ENCODE data around the gene PIK3C2B. TPM values are rescaled to one million over a fixed set of nuclear protein-coding genes. Genes with fewer than 3 reads are reported as not detected.
A peak's percentile ranks its signal among the peaks of the same experiment; 100 is the strongest.
"Not testable (repeated sequence)": the region's sequence is repeated elsewhere in the genome, so short reads cannot be mapped to it uniquely, and the experiment has no call there.

The PIK3C2B gene
- total and polyA plus RNA-seq, 5 donors from 2014 or later, result 0.90 to 39.5 (median 1.9) TPM

- H3K36me3 ChIP-seq (ENCODE audit: control insufficient read depth, insufficient read depth, low read length), result peaks cover 94% of the 10 kb centered on the region
- no peak overlapping the region for H3K4me3 ChIP-seq (ENCODE audit: low read depth, low read length)
- peaks cover 11% of the 10 kb centered on the region for H3K4me1 ChIP-seq (ENCODE audit: control insufficient read depth, insufficient read depth, low read length, poor library complexity, severe bottlenecking)
- H3K27me3 Mint-ChIP-seq, result no peaks in the 10 kb centered on the region
- no peak overlapping the region for H3K4me3 Mint-ChIP-seq
- H3K27ac ChIP-seq (ENCODE audit: insufficient read depth, low read length, poor library complexity, severe bottlenecking), result no peak overlapping the region
- no peaks in the 10 kb centered on the region for H3K27me3 ChIP-seq (ENCODE audit: control insufficient read depth, insufficient read depth, low read length)
- H3K9me3 ChIP-seq (ENCODE audit: control insufficient read depth in 2 of 2, low read length in 2 of 2), result peaks cover 0 to 4% of the 10 kb centered on the region in 2 experiments
- H3K27ac Mint-ChIP-seq, result peak overlapping the region in 1 of 3 donors; percentile 36
- DNase-seq (no peak), ATAC-seq (ENCODE audit: low read depth in 2 of 2) (no peak)
- peaks cover 42% of the 10 kb centered on the region for H3K36me3 Mint-ChIP-seq
- H3K4me1 Mint-ChIP-seq, result peaks cover 17 to 45% (median 22%) of the 10 kb centered on the region in 4 donors
- peaks cover 0 to 4% (median 1%) of the 10 kb centered on the region in 7 donors for H3K9me3 Mint-ChIP-seq
Measured at GRCh38 chr1:204528677-204529076, 34.1 kb upstream of the PIK3C2B start.

GRCh38 chr1:204528241-204528640 is 33.6 kb upstream of the PIK3C2B start:
- Histone ChIP-seq H3K9me3 (ENCODE audit: control insufficient read depth in 2 of 2, low read length in 2 of 2) (peaks cover 2 to 4% of the 10 kb centered on the region in 2 experiments), H3K4me1 (ENCODE audit: control insufficient read depth, insufficient read depth, low read length, poor library complexity, severe bottlenecking) (peaks cover 11% of the 10 kb centered on the region), H3K27ac (ENCODE audit: insufficient read depth, low read length, poor library complexity, severe bottlenecking) (no peak overlapping the region), H3K36me3 (ENCODE audit: control insufficient read depth, insufficient read depth, low read length) (peaks cover 93% of the 10 kb centered on the region), H3K27me3 (ENCODE audit: control insufficient read depth, insufficient read depth, low read length) (no peaks in the 10 kb centered on the region), H3K4me3 (ENCODE audit: low read depth, low read length) (no peak overlapping the region)
- H3K9me3 Mint-ChIP-seq, result peaks cover 0 to 5% (median 1%) of the 10 kb centered on the region in 7 donors
- H3K36me3 Mint-ChIP-seq, result peaks cover 43% of the 10 kb centered on the region
- no peak overlapping the region for H3K27ac Mint-ChIP-seq
- H3K27me3 Mint-ChIP-seq, result no peaks in the 10 kb centered on the region
- H3K4me1 Mint-ChIP-seq, result peaks cover 16 to 47% (median 23%) of the 10 kb centered on the region in 4 donors
- H3K4me3 Mint-ChIP-seq, result no peak overlapping the region
- ATAC-seq (ENCODE audit: low read depth in 2 of 2), result no peak
- no peak for DNase-seq

GRCh38 chr1:204524986-204525385 is 30.4 kb upstream of the PIK3C2B start:
- Mint-ChIP-seq H3K4me1 (peaks cover 11 to 59% (median 33%) of the 10 kb centered on the region in 4 donors), H3K27me3 (no peaks in the 10 kb centered on the region), H3K36me3 (peaks cover 31% of the 10 kb centered on the region), H3K4me3 (peak overlapping the region in 1 of 4 donors; percentile 81), H3K27ac (peak overlapping the region in 2 of 3 donors; percentile 62 to 68), H3K9me3 (peaks cover 0 to 8% (median 4%) of the 10 kb centered on the region in 7 donors)
- Histone ChIP-seq H3K4me3 (ENCODE audit: low read depth, low read length) (peak overlapping the region; percentile 23), H3K27ac (ENCODE audit: insufficient read depth, low read length, poor library complexity, severe bottlenecking) (no peak overlapping the region), H3K4me1 (ENCODE audit: control insufficient read depth, insufficient read depth, low read length, poor library complexity, severe bottlenecking) (peaks cover 39% of the 10 kb centered on the region), H3K36me3 (ENCODE audit: control insufficient read depth, insufficient read depth, low read length) (peaks cover 61% of the 10 kb centered on the region), H3K9me3 (ENCODE audit: control insufficient read depth in 2 of 2, low read length in 2 of 2) (peaks cover 2 to 4% of the 10 kb centered on the region in 2 experiments), H3K27me3 (ENCODE audit: control insufficient read depth, insufficient read depth, low read length) (no peaks in the 10 kb centered on the region)
- no peak for ATAC-seq (ENCODE audit: low read depth in 2 of 2)
- no peak for DNase-seq

- no peaks in the 10 kb centered on the region for H3K27me3 ChIP-seq (ENCODE audit: control insufficient read depth, insufficient read depth, low read length)
- peaks cover 49% of the 10 kb centered on the region for H3K36me3 ChIP-seq (ENCODE audit: control insufficient read depth, insufficient read depth, low read length)
- Mint-ChIP-seq H3K27ac (peak overlapping the region; percentile 84 to 92 (median 86)), H3K4me3 (peak overlapping the region in 3 of 4 donors; percentile 32 to 72 (median 64)), H3K9me3 (peaks cover 0 to 8% (median 4%) of the 10 kb centered on the region in 7 donors), H3K27me3 (no peaks in the 10 kb centered on the region), H3K4me1 (peaks cover 11 to 72% (median 41%) of the 10 kb centered on the region in 4 donors), H3K36me3 (peaks cover 38% of the 10 kb centered on the region)
- H3K27ac ChIP-seq (ENCODE audit: insufficient read depth, low read length, poor library complexity, severe bottlenecking), result peak overlapping the region; percentile 23
- H3K9me3 ChIP-seq (ENCODE audit: control insufficient read depth in 2 of 2, low read length in 2 of 2), result peaks cover 2 to 4% of the 10 kb centered on the region in 2 experiments
- peaks cover 52% of the 10 kb centered on the region for H3K4me1 ChIP-seq (ENCODE audit: control insufficient read depth, insufficient read depth, low read length, poor library complexity, severe bottlenecking)
- DNase-seq, result no peak
- H3K4me3 ChIP-seq (ENCODE audit: low read depth, low read length), result no peak overlapping the region
- ATAC-seq (ENCODE audit: low read depth in 2 of 2), result no peak
Measured at GRCh38 chr1:204523605-204524215, 29.1 kb upstream of the PIK3C2B start.

GRCh38 chr1:204521941-204522521 is 27.4 kb upstream of the PIK3C2B start:
- H3K9me3 ChIP-seq (ENCODE audit: control insufficient read depth in 2 of 2, low read length in 2 of 2); H3K27me3 Mint-ChIP-seq; H3K9me3 Mint-ChIP-seq; H3K27me3 ChIP-seq (ENCODE audit: control insufficient read depth, insufficient read depth, low read length); ATAC-seq (ENCODE audit: low read depth in 2 of 2); DNase-seq: not testable (repeated sequence)
- peak overlapping the region; percentile 48 to 84 (median 72) for H3K4me3 Mint-ChIP-seq
- peaks cover 67% of the 10 kb centered on the region for H3K4me1 ChIP-seq (ENCODE audit: control insufficient read depth, insufficient read depth, low read length, poor library complexity, severe bottlenecking)
- H3K36me3 Mint-ChIP-seq, result peaks cover 40% of the 10 kb centered on the region
- peaks cover 16 to 82% (median 52%) of the 10 kb centered on the region in 4 donors for H3K4me1 Mint-ChIP-seq
- peaks cover 37% of the 10 kb centered on the region for H3K36me3 ChIP-seq (ENCODE audit: control insufficient read depth, insufficient read depth, low read length)
- H3K27ac Mint-ChIP-seq, result peak overlapping the region; percentile 88 to 98 (median 94)
- peak overlapping the region; percentile 84 for H3K4me3 ChIP-seq (ENCODE audit: low read depth, low read length)
- H3K27ac ChIP-seq (ENCODE audit: insufficient read depth, low read length, poor library complexity, severe bottlenecking), result peak overlapping the region; percentile 88

- H3K4me3 ChIP-seq (ENCODE audit: low read depth, low read length), result peak overlapping the region; percentile 84
- Mint-ChIP-seq H3K36me3 (peaks cover 35% of the 10 kb centered on the region), H3K4me1 (peaks cover 16 to 75% (median 50%) of the 10 kb centered on the region in 4 donors), H3K27me3 (no peaks in the 10 kb centered on the region), H3K9me3 (peaks cover 0 to 8% (median 4%) of the 10 kb centered on the region in 7 donors), H3K27ac (peak overlapping the region; percentile 88 to 98 (median 94)), H3K4me3 (peak overlapping the region; percentile 5 to 84 (median 78))
- peak; percentile 66 to 93 (median 81) for DNase-seq
- peaks cover 72% of the 10 kb centered on the region for H3K4me1 ChIP-seq (ENCODE audit: control insufficient read depth, insufficient read depth, low read length, poor library complexity, severe bottlenecking)
- peaks cover 28% of the 10 kb centered on the region for H3K36me3 ChIP-seq (ENCODE audit: control insufficient read depth, insufficient read depth, low read length)
- peak overlapping the region; percentile 88 for H3K27ac ChIP-seq (ENCODE audit: insufficient read depth, low read length, poor library complexity, severe bottlenecking)
- H3K27me3 ChIP-seq (ENCODE audit: control insufficient read depth, insufficient read depth, low read length), result no peaks in the 10 kb centered on the region
- peaks cover 2 to 4% of the 10 kb centered on the region in 2 experiments for H3K9me3 ChIP-seq (ENCODE audit: control insufficient read depth in 2 of 2, low read length in 2 of 2)
- ATAC-seq (ENCODE audit: low read depth in 2 of 2), result peak; percentile 70 to 74
Measured at GRCh38 chr1:204520834-204521709, 26.5 kb upstream of the PIK3C2B start.

GRCh38 chr1:204517382-204517781 is 22.8 kb upstream of the PIK3C2B start:
- Histone ChIP-seq H3K4me1 (ENCODE audit: control insufficient read depth, insufficient read depth, low read length, poor library complexity, severe bottlenecking) (peaks cover 84% of the 10 kb centered on the region), H3K4me3 (ENCODE audit: low read depth, low read length) (peak overlapping the region; percentile 92), H3K27ac (ENCODE audit: insufficient read depth, low read length, poor library complexity, severe bottlenecking) (peak overlapping the region; percentile 99)
- H3K36me3 ChIP-seq (ENCODE audit: control insufficient read depth, insufficient read depth, low read length); H3K27ac Mint-ChIP-seq; ATAC-seq (ENCODE audit: low read depth in 2 of 2); H3K27me3 Mint-ChIP-seq; H3K27me3 ChIP-seq (ENCODE audit: control insufficient read depth, insufficient read depth, low read length); H3K9me3 ChIP-seq (ENCODE audit: control insufficient read depth in 2 of 2, low read length in 2 of 2); H3K9me3 Mint-ChIP-seq; DNase-seq; H3K4me3 Mint-ChIP-seq: not testable (repeated sequence)
- Mint-ChIP-seq H3K4me1 (peaks cover 21 to 76% (median 45%) of the 10 kb centered on the region in 4 donors), H3K36me3 (peaks cover 21% of the 10 kb centered on the region)

Measured in CD4-positive, CD25-positive, alpha-beta regulatory T cell (primary cell).